ENCODE data around the gene GRID2. TPM values are rescaled to one million over a fixed set of nuclear protein-coding genes. Genes with fewer than 3 reads are reported as not detected.

GRID2 gene
- total and polyA plus RNA-seq, 2 of the 4 experiments (the other 2 are of a cell fraction) = under 0.01 TPM; not detected in 1

GRCh38 chr4:92646826-92647225 is 343.1 kb downstream of the GRID2 start:
- in situ Hi-C loops (cut with MboI; ENCODE audit: low sequenced_read_pairs) = no loop called here
- no peak overlapping the region for H4K91ac ChIP-seq (ENCODE audit: insufficient read depth, low read depth, low read length)
- no peak overlapping the region for H3K23ac ChIP-seq (ENCODE audit: low read depth, low read length)
- no peaks in the 10 kb centered on the region for H3K9me1 ChIP-seq (ENCODE audit: insufficient read depth, low read length)
- no peak overlapping the region for H2AK5ac ChIP-seq (ENCODE audit: low read depth, low read length)
- no CpG with 5 or more reads among the region's 2 CpGs for WGBS, 2 experiments (ENCODE audit: extremely low coverage in 2 of 2, insufficient read length in 1 of 2)
- H2BK15ac ChIP-seq (ENCODE audit: low read depth, low read length) = no peak overlapping the region
- H3K27me3 ChIP-seq (ENCODE audit: control insufficient read depth, insufficient read depth, low read length) = no peaks in the 10 kb centered on the region
- no peak overlapping the region for H2BK20ac ChIP-seq (ENCODE audit: low read depth, low read length)
- H4K20me1 ChIP-seq (ENCODE audit: insufficient read depth, low read length) = no peaks in the 10 kb centered on the region
- dilution Hi-C loops (cut with HindIII; ENCODE audit: low sequenced_read_pairs, unreplicated experiment) = no loop called here
- no peak overlapping the region for H2AFZ ChIP-seq (replicated peaks; ENCODE audit: low read length, poor library complexity)
- no peak overlapping the region for H3K9ac ChIP-seq (ENCODE audit: low read depth, low read length)
- POLR2A ChIA-PET (ENCODE audit: unreplicated experiment) = no interaction called here
- H3K18ac ChIP-seq (ENCODE audit: low read depth, low read length) = no peak overlapping the region
- no peak overlapping the region for H3K4me2 ChIP-seq (ENCODE audit: low read depth, low read length)
- ATAC-seq (ENCODE audit: low read depth) = no peak
- no peak overlapping the region for H3K4ac ChIP-seq (ENCODE audit: low read depth, low read length)
- no peak overlapping the region for H3K56ac ChIP-seq (ENCODE audit: extremely low read depth, insufficient read depth, low read length)
- no peak for DNase-seq
- intact Hi-C loops (cut with micrococcal nuclease) = no loop called here
- no peaks in the 10 kb centered on the region for H3K4me1 ChIP-seq (ENCODE audit: control insufficient read depth, insufficient read depth, low read length)
- no peaks in the 10 kb centered on the region for H3K36me3 ChIP-seq (ENCODE audit: control insufficient read depth, insufficient read depth, low read length)
- CTCF ChIA-PET = interaction anchor here (0.6 kb wide), 1 partner anchor 517 kb away, joined by 4 read pairs; no protein-coding TSS in a partner anchor
- no peak overlapping the region for H4K5ac ChIP-seq (ENCODE audit: low read depth, low read length)
- no peak overlapping the region for H2BK120ac ChIP-seq (ENCODE audit: low read depth, low read length)
- H3K9me3 ChIP-seq (ENCODE audit: control insufficient read depth, insufficient read depth, low read length) = no peaks in the 10 kb centered on the region
- H2AK9ac ChIP-seq (replicated peaks; ENCODE audit: low read depth, low read length, poor library complexity) = no peak overlapping the region
- no peak overlapping the region for H2BK5ac ChIP-seq (ENCODE audit: low read depth, low read length, poor library complexity, severe bottlenecking)
- no peaks in the 10 kb centered on the region for H3K79me1 ChIP-seq (ENCODE audit: low read depth in 1 of 2, low read length in 2 of 2)
- no peak overlapping the region for H3K14ac ChIP-seq (replicated peaks; ENCODE audit: low read depth, low read length)
- H3K4me3 ChIP-seq (ENCODE audit: insufficient read depth, low read depth, low read length) = no peak overlapping the region
- H3K27ac ChIP-seq (ENCODE audit: insufficient read depth, low read length) = no peak overlapping the region
- H4K8ac ChIP-seq (ENCODE audit: low read depth in 2 of 2, low read length in 2 of 2) = no peak overlapping the region
- no TSS peak for BruUV-seq (replicated peaks)
- TF ChIP-seq CHD1 (IDR thresholded peaks at IDR 0.05; ENCODE audit: low read depth, low read length) (no peak), MAZ (IDR thresholded peaks at IDR 0.05; ENCODE audit: borderline replicate concordance, low read depth, low read length) (no peak), POLR2A (IDR thresholded peaks at IDR 0.05; ENCODE audit: low read depth, low read length) (no peak), CTCF (conservative IDR thresholded peaks at IDR 0.05; ENCODE audit: low read depth, low read length) (no peak), USF2 (IDR thresholded peaks at IDR 0.05; ENCODE audit: low read depth, low read length) (no peak), RAD21 (IDR thresholded peaks at IDR 0.05; ENCODE audit: low read length) (no peak), RCOR1 (IDR thresholded peaks at IDR 0.05; ENCODE audit: insufficient replicate concordance, low read length) (no peak), FOS (IDR thresholded peaks at IDR 0.05; ENCODE audit: low read depth, low read length) (no peak)
